Endothelial cell of umbilical vein (primary cell): ENCODE measurements around the gene PI4KA. TPM values are rescaled to one million over a fixed set of nuclear protein-coding genes. Genes with fewer than 3 reads are reported as not detected.

ENCODE experiments used
- BruUV-seq: library from RNA; stranded (reverse); fragments of 400-500 nt; replicated peaks from 2 replicates; lab custom pipeline; 2021; lab: Mats Ljungman, UMichigan
- CTCF ChIA-PET: fragments of 300-600, 350-600 bp; sonication (Branson Sonifier 250); formaldehyde crosslinking; loops from one replicate; lab custom pipeline; 2021; ENCODE audit warnings: antibody characterized with exemption, inconsistent platforms; lab: Charles Lee
- POLR2A ChIA-PET: fragments of 300-600, 350-600 bp; sonication (Branson Sonifier 250); formaldehyde crosslinking; loops from one replicate; lab custom pipeline; 2021; ENCODE audit warnings: antibody characterized with exemption, inconsistent platforms; lab: Charles Lee
- DNase-seq: peaks from one replicate; pipeline ENCODE4 v3.0.0-alpha.2; 2011; ENCODE audit warnings: low read depth, low spot score
- FAIRE-seq: peaks from 2 replicates; lab custom pipeline; 2011; peaks lifted over from hg19 to GRCh38; lab: Jason Lieb, UNC
- H2AFZ ChIP-seq: 2 replicates; pipeline ENCODE4 v1.6.0; 2012; ENCODE audit warnings: low read depth, low read length, control low read depth, inconsistent platforms
- H3K27ac ChIP-seq: 2 replicates; pipeline ENCODE4 v1.5.1; 2011; ENCODE audit warnings: low read depth, mild to moderate bottlenecking, control low read depth, low read length, moderate library complexity; ENCODE audit not compliant: insufficient read depth
- H3K27me3 ChIP-seq, 2 experiments: 2 replicates each; pipeline versions ENCODE4 v1.6.0 to v1.6.1; 2011; ENCODE audit warnings: low read length in 2 of 2, mixed read lengths in 1 of 2; ENCODE audit not compliant: control insufficient read depth in 2 of 2, insufficient read depth in 2 of 2
- H3K36me3 ChIP-seq, 2 experiments: 2 replicates in 1 of 2; 3 replicates in 1 of 2; pipeline ENCODE4 v1.5.1; 2011; ENCODE audit warnings: low read length in 2 of 2, mild to moderate bottlenecking in 1 of 2, moderate library complexity in 1 of 2; ENCODE audit not compliant: control insufficient read depth in 2 of 2, insufficient read depth in 2 of 2; ENCODE audit errors: extremely low read depth in 1 of 2
- H3K4me1 ChIP-seq: 3 replicates; pipeline ENCODE4 v1.5.1; 2011; ENCODE audit warnings: mild to moderate bottlenecking, low read length; ENCODE audit not compliant: control insufficient read depth, insufficient read depth; ENCODE audit errors: extremely low read depth
- H3K4me2 ChIP-seq: 2 replicates; pipeline ENCODE4 v1.6.1; 2011; ENCODE audit warnings: low read length, control low read depth, mixed read lengths; ENCODE audit not compliant: insufficient read depth
- H3K4me3 ChIP-seq, 3 experiments: fragments of 200-600 bp in 1 of 3; sonication (generic), shearing (Covaris generic) in 1 of 3; replicated peaks in 1 of 3; 2 replicates each; pipeline ENCODE4 v1.5.1; 2011 to 2016; ENCODE audit warnings: control low read depth in 3 of 3, low read length in 3 of 3, mild to moderate bottlenecking in 2 of 3, inconsistent platforms in 1 of 3, low read depth in 1 of 3, moderate library complexity in 1 of 3; ENCODE audit not compliant: insufficient read depth in 1 of 3
- H3K79me2 ChIP-seq: 2 replicates; pipeline ENCODE4 v1.6.0; 2012; ENCODE audit warnings: low read length, inconsistent platforms; ENCODE audit not compliant: control insufficient read depth, insufficient read depth
- H3K9ac ChIP-seq: replicated peaks from 2 replicates; pipeline ENCODE3; 2011; ENCODE audit warnings: low read length, control low read depth; ENCODE audit not compliant: insufficient read depth; ENCODE audit errors: extremely low read depth
- H3K9me1 ChIP-seq: replicated peaks from 3 replicates; pipeline ENCODE4 v1.6.0; 2011; ENCODE audit warnings: mild to moderate bottlenecking, low read length; ENCODE audit not compliant: control insufficient read depth, insufficient read depth; ENCODE audit errors: extremely low read depth
- H3K9me3 ChIP-seq: replicated peaks from 2 replicates; pipeline ENCODE4 v1.5.1; 2012; ENCODE audit warnings: low read length, inconsistent platforms; ENCODE audit not compliant: control insufficient read depth, insufficient read depth
- H4K20me1 ChIP-seq: replicated peaks from 2 replicates; pipeline ENCODE3; 2011; ENCODE audit warnings: mild to moderate bottlenecking, low read length; ENCODE audit not compliant: control insufficient read depth, insufficient read depth; ENCODE audit errors: extremely low read depth
- CTCF ChIP-seq, 2 donors: IDR thresholded peaks; 1 replicate in 1 of 2; 2 replicates in 1 of 2; pipeline ENCODE4 v1.5.1; 2011; ENCODE audit warnings: low read length in 2 of 2, mild to moderate bottlenecking in 2 of 2, moderate library complexity in 2 of 2, control low read depth in 1 of 2, inconsistent platforms in 1 of 2, low read depth in 1 of 2; ENCODE audit not compliant: insufficient read depth in 1 of 2; ENCODE audit errors: extremely low read depth in 1 of 2
- FOS ChIP-seq: IDR thresholded peaks from 2 replicates; pipeline ENCODE4 v1.6.1; 2011; ENCODE audit warnings: mild to moderate bottlenecking, low read length, moderate library complexity, borderline replicate concordance; ENCODE audit not compliant: insufficient read depth
- GATA2 ChIP-seq: IDR thresholded peaks from 2 replicates; pipeline ENCODE4 v1.7.0; 2011; ENCODE audit warnings: low read depth, mild to moderate bottlenecking, moderate library complexity, mixed read lengths, low read length; ENCODE audit not compliant: insufficient read length, insufficient read depth
- JUN ChIP-seq: IDR thresholded peaks from 2 replicates; pipeline ENCODE4 v1.6.1; 2011; ENCODE audit warnings: borderline replicate concordance, low read depth; ENCODE audit not compliant: insufficient read length, insufficient read depth
- POLR2AphosphoS5 ChIP-seq: IDR thresholded peaks from 2 replicates; pipeline ENCODE4 v1.6.1; 2012; ENCODE audit warnings: low read depth, mild to moderate bottlenecking, control low read depth, low read length, moderate library complexity; ENCODE audit not compliant: insufficient read depth
- dilution Hi-C: fragments of 300-500 bp; cut with MboI; formaldehyde crosslinking; loops from one replicate; pipeline ENCODE4 v1.15.0; 2019; ENCODE audit warnings: low sequenced_read_pairs; ENCODE audit not compliant: extremely low pct_ligation_motif_present
- intact Hi-C: fragments of 100-400 bp; cut with micrococcal nuclease; formaldehyde crosslinking; loops from one replicate; pipeline ENCODE4 v1.10.0; 2022
- polyA plus RNA-seq, 4 experiments: library from polyadenylated mRNA; depleted of rRNA in 3 of 4; stranded (reverse) in 3 of 4; unstranded in 1 of 4; fragments of >200 nt; gene quantifications; 2 replicates each; pipeline versions ENCODE4 v1.2.1 to v1.2.3, GENCODE V29; 2011 to 2012; ENCODE audit warnings: missing spikeins in 1 of 4
- total RNA-seq: library from RNA; stranded (reverse); gene quantifications from 2 replicates; pipeline ENCODE4 v1.2.3, GENCODE V29; 2021

Gene PI4KA
- total and polyA plus RNA-seq, 2 donors (not counting 3 experiments of a cell fraction or from before 2014, with no cell fraction given), result 28.9 to 56.4 TPM

GRCh38 chr22:20741634-20742581 is 116.7 kb downstream of the PI4KA start:
- Histone ChIP-seq H3K9me1 (no peaks in the 10 kb centered on the region), H3K27ac (no peak overlapping the region), H3K27me3 (no peaks in the 10 kb centered on the region), H2AFZ (no peak overlapping the region), H3K4me3 (no peak overlapping the region), H4K20me1 (no peaks in the 10 kb centered on the region), H3K36me3 (peaks cover 4 to 6% of the 10 kb centered on the region in 2 experiments), H3K4me1 (peaks cover 3% of the 10 kb centered on the region), H3K9ac (no peak overlapping the region), H3K4me2 (no peak overlapping the region), H3K79me2 (no peaks in the 10 kb centered on the region), H3K9me3 (no peaks in the 10 kb centered on the region)
- CTCF ChIA-PET, result interaction anchor here (0.7 to 3.5 kb wide), 18 partner anchors 10 to 324 kb away, joined by 3 to 26 read pairs (median 4); no protein-coding TSS in a partner anchor
- peak; percentile 81 for FAIRE-seq
- peak; percentile 34 for DNase-seq
- dilution Hi-C loops (no loop called here), intact Hi-C loops (loop anchor here (1.0 kb wide), 1 partner anchor 136 kb away; no protein-coding TSS in a partner anchor)
- BruUV-seq, result no TSS peak
- TF ChIP-seq FOS (no peak), JUN (no peak), GATA2 (no peak), POLR2AphosphoS5 (no peak), CTCF (IDR thresholded peaks at IDR 0.05; ENCODE audit: extremely low read depth in 1 of 2, insufficient read depth in 1 of 2, low read depth in 1 of 2, low read length in 2 of 2) (peak; percentile 63 to 67)
- POLR2A ChIA-PET, result no interaction called here
